Heart left ventricle (tissue), 16 donors: ENCODE results near the gene PBX3. TPM values are rescaled to one million over a fixed set of nuclear protein-coding genes. Genes with fewer than 3 reads are reported as not detected.
A peak's percentile ranks its signal among the peaks of the same experiment; 100 is the strongest.

ENCODE experiments used
- ATAC-seq, 4 donors: fragments of 200-7000 bp; cut with Tn5 transposase; one replicate each; pipeline ENCODE4 v1.9.1; 2020 to 2022; ENCODE audit warnings: moderate library complexity in 4 of 4, mild to moderate bottlenecking in 3 of 4, moderate number of reproducible peaks in 1 of 4
- DNase-seq, 5 donors: peaks; one replicate each; pipeline ENCODE4 v3.0.0-alpha.2; 2020
- H3K27ac ChIP-seq, 12 donors: fragments of 200-600 bp; sonication (generic) in 4 of 12; one replicate each; pipeline versions ENCODE4 v1.5.0 to v1.8.0; 2016 to 2022; ENCODE audit warnings: mild to moderate bottlenecking in 2 of 12
- H3K27me3 ChIP-seq, 9 donors: fragments of 200-600 bp; sonication (generic) in 2 of 9; one replicate each; pipeline versions ENCODE4 v1.5.1 to v1.8.0; 2016 to 2022; ENCODE audit warnings: mild to moderate bottlenecking in 3 of 9
- H3K36me3 ChIP-seq, 9 donors: fragments of 200-600 bp; sonication (generic) in 2 of 9; one replicate each; pipeline versions ENCODE4 v1.5.0 to v1.8.0; 2018 to 2022; ENCODE audit warnings: mild to moderate bottlenecking in 2 of 9
- H3K4me1 ChIP-seq, 12 donors: fragments of 200-600 bp; sonication (generic) in 4 of 12; one replicate each; pipeline versions ENCODE4 v1.5.0 to v1.8.0; 2016 to 2022; ENCODE audit warnings: mild to moderate bottlenecking in 3 of 12
- H3K4me3 ChIP-seq, 12 donors: fragments of 200-600 bp; sonication (generic) in 4 of 12; one replicate each; pipeline versions ENCODE4 v1.5.0 to v1.8.0; 2017 to 2022; ENCODE audit warnings: mild to moderate bottlenecking in 9 of 12, moderate library complexity in 4 of 12
- H3K9me3 ChIP-seq, 12 donors: fragments of 200-600 bp; sonication (generic) in 4 of 12; one replicate each; pipeline versions ENCODE4 v1.5.0 to v1.8.0; 2016 to 2022; ENCODE audit warnings: mild to moderate bottlenecking in 1 of 12
- CTCF ChIP-seq, 12 donors: fragments of 200-600 bp; sonication (generic) in 4 of 12; IDR thresholded peaks; one replicate each; pipeline versions ENCODE4 v1.5.0 to v1.8.0; 2018 to 2022; ENCODE audit warnings: antibody characterized with exemption in 12 of 12, mild to moderate bottlenecking in 5 of 12
- POLR2A ChIP-seq, 2 donors: fragments of 450-650 bp; IDR thresholded peaks; one replicate each; pipeline ENCODE4 v1.6.1; 2017; ENCODE audit warnings: antibody characterized with exemption in 2 of 2, mild to moderate bottlenecking in 2 of 2, moderate library complexity in 2 of 2
- WGBS, 4 donors: extraction: QIAGEN DNeasy Blood & Tissue Kit in 2 of 4; methylation state at CpG; one replicate each; pipeline versions ENCODE4 v1.1.5 to v1.1.7; 2013 to 2018; 5-methylcytosine and 5-hydroxymethylcytosine counted together
- intact Hi-C, 10 donors: fragments of 100-400 bp; cut with DNase I; formaldehyde crosslinking; loops; one replicate each; pipeline versions ENCODE4 v1.11.1 to v1.14.2; 2022
- polyA plus RNA-seq, 2 donors: library from polyadenylated mRNA; stranded (reverse); fragments of 200-250 nt; gene quantifications; one replicate each; pipeline ENCODE4 v1.2.3, GENCODE V29; 2013
- total RNA-seq, 9 donors: library from RNA; depleted of rRNA in 2 of 9; stranded (reverse); fragments of >200 nt in 2 of 9; fragmentation: NEBNext Ultra II Directional in 3 of 9; extraction: Animal tissue kit (Norgen Biotek cat#: 25700) in 3 of 9; gene quantifications; one replicate each; pipeline versions ENCODE4 v1.1.0 to v1.2.4, GENCODE V29; 2016 to 2023
- donor health status: ischemic (EF 13 %, LVEDD 7.1; RV severe dilation, severe dysfunction).
- donor health status: healthy with polysubstance abuse.
- donor health status: DM: no; HTN: yes; CAD: no.
- donor health status: DM: no; HTN: no; CAD: no.
- donor health status: ischemic (EF 25% LVEDD 6.9; RV normal size, moderate dysfunction).
- donor health status: ischemic (EF 25% LVEDD 5.7; RV mildly dilated, moderate dysfunction).
- donor health status: healthy.
- donor health status: DM: yes; HTN: yes; CAD: no.
- donor health status: ischemic (EF 35%, LVEDD 5.7; RV mildly dilated, moderate dysfunction).
- donor health status: nonischemic (EF 11% LVEDD 7.7; RV severe dilation, severe dysfunction).
- donor health status: DM: yes; HTN: yes; CAD: no.
- donor health status: PGD.
- donor health status: ischemic (EF 29% LVEDD 5.4; RV normal size, mild dysfunction).
- donor health status: nonischemic (EF 23%, LVEDD 6.1; RV moderate dilation, normal function).

The PBX3 gene
- total and polyA plus RNA-seq, 11 donors = 14.8 to 76.1 (median 53.4) TPM

GRCh38 chr9:125810161-125810560 lies 63.0 kb downstream of the PBX3 start:
- Histone ChIP-seq H3K4me1 (peaks cover 0 to 9% (median 0%) of the 10 kb centered on the region in 12 donors), H3K27ac (no peak overlapping the region), H3K9me3 (no peaks in the 10 kb centered on the region), H3K27me3 (no peaks in the 10 kb centered on the region), H3K36me3 (no peaks in the 10 kb centered on the region), H3K4me3 (no peak overlapping the region)
- ATAC-seq (no peak), DNase-seq (no peak)
- TF ChIP-seq POLR2A (IDR thresholded peaks at IDR 0.05) = no peak
- TF ChIP-seq CTCF (IDR thresholded peaks at IDR 0.05) = no peak
- intact Hi-C loops = loop anchor here in 1 of 10 donors (5.0 kb wide), 1 partner anchor 372 kb away; no protein-coding TSS in a partner anchor

- TF ChIP-seq POLR2A (IDR thresholded peaks at IDR 0.05) = no peak
- no peak for TF ChIP-seq CTCF (IDR thresholded peaks at IDR 0.05)
- no peak for DNase-seq
- intact Hi-C loops = loop anchor here in 1 of 10 donors (5.0 kb wide), 1 partner anchor 371 kb away; no protein-coding TSS in a partner anchor
- Histone ChIP-seq H3K27ac (no peak overlapping the region), H3K27me3 (no peaks in the 10 kb centered on the region), H3K36me3 (no peaks in the 10 kb centered on the region), H3K4me3 (no peak overlapping the region), H3K4me1 (peaks cover 0 to 5% (median 0%) of the 10 kb centered on the region in 12 donors), H3K9me3 (no peaks in the 10 kb centered on the region)
- WGBS, 4 donors = 90 to 92% (median 91%) methylated on average over 3 of the region's 3 CpGs
- ATAC-seq = no peak
Observed at GRCh38 chr9:125811002-125811401, 63.8 kb downstream of the PBX3 start.

GRCh38 chr9:125812403-125812802 lies 65.2 kb downstream of the PBX3 start:
- DNase-seq = no peak
- Histone ChIP-seq H3K27ac (no peak overlapping the region), H3K4me1 (no peaks in the 10 kb centered on the region), H3K4me3 (no peak overlapping the region), H3K27me3 (no peaks in the 10 kb centered on the region), H3K36me3 (no peaks in the 10 kb centered on the region), H3K9me3 (no peaks in the 10 kb centered on the region)
- ATAC-seq = no peak
- 94 to 97% (median 96%) methylated on average over 6 of the region's 6 CpGs for WGBS, 4 donors
- no peak for TF ChIP-seq POLR2A (IDR thresholded peaks at IDR 0.05)
- no peak for TF ChIP-seq CTCF (IDR thresholded peaks at IDR 0.05)
- intact Hi-C loops = loop anchor here in 1 of 10 donors (5.0 kb wide), 1 partner anchor 370 kb away; no protein-coding TSS in a partner anchor

- no peaks in the 10 kb centered on the region for H3K36me3 ChIP-seq
- WGBS, 4 donors = 88 to 95% (median 92%) methylated on average over 1 of the region's 1 CpG
- H3K27me3 ChIP-seq = no peaks in the 10 kb centered on the region
- intact Hi-C loops = no loop called here
- DNase-seq = no peak
- ATAC-seq = no peak
- peak overlapping the region in 1 of 12 donors; percentile 32 for H3K27ac ChIP-seq
- no peaks in the 10 kb centered on the region for H3K9me3 ChIP-seq
- TF ChIP-seq CTCF (IDR thresholded peaks at IDR 0.05) (no peak), POLR2A (IDR thresholded peaks at IDR 0.05) (no peak)
- no peak overlapping the region for H3K4me3 ChIP-seq
- H3K4me1 ChIP-seq = peaks cover 0 to 13% (median 1%) of the 10 kb centered on the region in 12 donors
Observed at GRCh38 chr9:125815568-125815967, 68.4 kb downstream of the PBX3 start.
